Measurements from ENCODE around the gene PPM1L.
"Not testable (repeated sequence)": the region's sequence is repeated elsewhere in the genome, so short reads cannot be mapped to it uniquely, and the experiment has no call there.

The PPM1L gene

DNA sequence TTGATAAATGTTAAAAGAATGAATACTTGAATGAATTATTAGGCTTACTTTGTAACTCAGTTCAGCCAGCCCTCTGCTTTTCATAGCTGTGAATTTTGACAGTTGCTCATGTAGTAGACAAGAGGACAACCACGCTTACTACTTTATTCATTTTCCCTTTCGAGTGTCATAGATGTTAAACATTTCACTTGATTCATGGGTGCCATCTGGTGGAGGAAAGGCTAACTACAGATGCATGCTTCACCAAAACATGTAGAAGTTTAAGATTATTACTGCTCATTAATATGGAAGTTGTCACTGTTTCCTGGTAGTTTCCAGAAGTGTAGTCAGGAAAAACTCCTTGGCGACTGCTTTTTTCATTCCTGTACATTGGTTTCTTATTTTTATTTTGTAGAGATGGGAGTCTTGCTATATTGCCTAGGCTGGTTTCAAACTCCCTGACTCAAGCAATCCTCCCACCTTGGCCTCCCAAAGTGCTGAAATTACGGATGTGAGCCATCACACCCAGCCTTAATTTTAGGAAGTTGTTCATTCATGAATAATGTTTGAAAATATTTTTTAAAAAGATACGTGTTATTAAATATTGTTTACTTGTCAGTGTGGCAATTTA, 186.0 kb downstream of the PPM1L start:
- DNase-seq = peak; percentile 44

DNA sequence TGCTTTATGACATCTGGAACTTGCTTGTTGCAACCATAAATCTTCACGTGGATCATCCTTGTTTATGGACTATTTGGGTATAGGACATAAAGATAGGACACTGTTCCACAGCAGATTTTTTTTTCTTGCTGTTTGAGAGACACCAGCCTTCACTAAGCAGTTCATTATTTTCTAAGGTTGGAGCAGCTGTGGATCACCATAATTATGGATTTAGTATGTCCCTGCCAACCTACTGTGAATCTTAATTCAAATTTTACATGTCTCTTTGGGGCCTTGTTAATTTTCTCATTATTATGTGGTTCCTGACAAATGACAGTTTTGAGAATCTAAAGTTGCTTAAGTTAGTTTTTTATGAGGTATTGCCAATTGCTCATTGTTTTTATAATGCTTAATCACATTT, 188.0 kb downstream of the PPM1L start:
- DNase-seq = no peak

DNA sequence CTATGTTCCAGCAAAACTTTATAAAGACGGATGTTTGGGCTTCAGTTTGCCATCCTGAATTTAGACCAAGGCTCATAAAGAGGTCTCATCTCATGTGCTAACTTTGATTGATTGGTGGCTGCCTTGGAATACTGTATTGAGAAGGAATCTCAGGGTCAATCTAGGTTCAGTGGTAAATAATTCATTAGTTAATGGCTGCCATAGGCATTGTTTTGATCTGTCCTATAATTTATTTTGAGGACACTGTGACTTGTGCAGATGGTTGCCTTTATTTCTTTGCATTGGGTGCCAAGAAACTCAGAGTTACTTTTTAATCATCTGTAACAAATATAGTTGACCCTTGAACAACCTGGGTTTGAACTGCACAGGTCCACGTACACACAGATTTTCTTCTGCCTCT, 189.3 kb downstream of the PPM1L start:
- DNase-seq = no peak

DNA sequence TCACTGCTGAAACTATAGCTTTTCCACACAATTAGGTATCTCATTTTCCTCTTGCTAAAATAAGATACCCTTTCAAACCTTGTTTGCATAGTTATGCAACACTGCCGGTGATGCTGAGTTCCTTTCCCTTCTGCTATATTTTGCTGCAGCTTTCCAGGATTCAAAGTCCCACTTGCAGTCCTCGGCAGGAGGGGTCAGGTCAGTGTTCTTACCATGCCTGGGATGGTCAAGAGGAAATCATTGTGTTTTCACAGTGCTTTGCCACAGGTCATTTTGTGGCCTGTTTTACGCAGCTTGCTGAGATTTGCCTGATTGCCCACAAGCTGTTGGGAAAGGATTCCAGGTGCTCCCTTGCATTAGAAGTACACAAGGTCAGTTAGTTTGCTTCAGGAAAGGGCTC, 192.2 kb downstream of the PPM1L start:
- no peak for DNase-seq

DNA sequence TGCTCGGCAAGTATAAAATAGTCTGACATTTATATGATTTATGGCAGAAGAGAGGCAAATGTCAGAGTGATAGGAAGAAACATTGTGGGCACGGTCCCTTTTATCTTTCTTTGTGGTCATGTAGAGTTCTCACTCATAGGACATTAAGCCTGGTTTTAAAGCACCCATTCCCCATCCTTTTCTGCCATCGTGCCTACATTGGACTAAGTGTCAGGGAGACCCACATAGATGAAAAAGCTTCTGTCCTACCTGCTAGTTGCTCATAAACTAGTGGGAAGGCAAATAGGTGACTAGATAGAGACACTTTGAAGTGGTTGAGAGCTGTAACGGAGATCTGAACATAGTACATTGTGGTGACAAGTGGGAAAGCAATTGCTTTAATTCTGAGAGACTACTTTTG, 193.4 kb downstream of the PPM1L start:
- DNase-seq = no peak

DNA sequence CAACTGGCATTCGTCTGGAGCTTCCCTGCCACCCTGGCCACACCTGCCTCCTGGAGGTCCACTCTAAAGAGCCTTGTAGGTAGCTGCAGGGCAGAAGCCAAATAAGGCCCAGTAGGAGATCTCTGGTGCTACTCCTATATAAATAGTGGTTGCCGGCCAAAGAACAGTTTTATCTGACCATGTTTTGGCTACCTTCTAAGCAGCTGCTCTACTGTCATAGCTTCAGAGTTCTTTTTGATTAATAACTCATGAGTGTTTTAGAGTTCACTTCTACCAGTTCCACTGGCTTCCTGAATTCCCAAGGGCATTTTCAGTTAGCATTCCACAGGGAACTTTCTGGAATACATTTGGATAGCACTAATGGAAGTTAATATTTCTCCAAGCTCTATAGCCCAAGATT, 194.5 kb downstream of the PPM1L start:
- no peak for DNase-seq

DNA sequence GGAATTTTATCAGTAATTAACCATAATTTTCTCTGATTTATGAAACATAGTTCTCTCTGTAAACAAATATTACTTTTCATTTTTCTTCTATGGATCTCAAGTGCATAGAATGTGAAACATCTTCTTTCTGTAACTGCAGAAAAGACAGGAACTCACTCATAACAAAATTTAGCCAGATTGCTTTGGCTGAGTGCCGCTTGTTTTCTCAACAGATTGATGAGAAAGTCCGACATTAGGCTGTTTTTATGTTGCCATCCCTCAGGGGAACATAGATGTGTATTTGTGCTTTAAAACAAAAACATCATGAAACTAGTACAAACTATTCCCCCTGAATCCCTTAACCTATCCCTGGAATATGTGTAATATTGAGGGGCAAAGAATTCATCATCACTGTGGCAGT, 194.9 kb downstream of the PPM1L start:
- no peak for DNase-seq

DNA sequence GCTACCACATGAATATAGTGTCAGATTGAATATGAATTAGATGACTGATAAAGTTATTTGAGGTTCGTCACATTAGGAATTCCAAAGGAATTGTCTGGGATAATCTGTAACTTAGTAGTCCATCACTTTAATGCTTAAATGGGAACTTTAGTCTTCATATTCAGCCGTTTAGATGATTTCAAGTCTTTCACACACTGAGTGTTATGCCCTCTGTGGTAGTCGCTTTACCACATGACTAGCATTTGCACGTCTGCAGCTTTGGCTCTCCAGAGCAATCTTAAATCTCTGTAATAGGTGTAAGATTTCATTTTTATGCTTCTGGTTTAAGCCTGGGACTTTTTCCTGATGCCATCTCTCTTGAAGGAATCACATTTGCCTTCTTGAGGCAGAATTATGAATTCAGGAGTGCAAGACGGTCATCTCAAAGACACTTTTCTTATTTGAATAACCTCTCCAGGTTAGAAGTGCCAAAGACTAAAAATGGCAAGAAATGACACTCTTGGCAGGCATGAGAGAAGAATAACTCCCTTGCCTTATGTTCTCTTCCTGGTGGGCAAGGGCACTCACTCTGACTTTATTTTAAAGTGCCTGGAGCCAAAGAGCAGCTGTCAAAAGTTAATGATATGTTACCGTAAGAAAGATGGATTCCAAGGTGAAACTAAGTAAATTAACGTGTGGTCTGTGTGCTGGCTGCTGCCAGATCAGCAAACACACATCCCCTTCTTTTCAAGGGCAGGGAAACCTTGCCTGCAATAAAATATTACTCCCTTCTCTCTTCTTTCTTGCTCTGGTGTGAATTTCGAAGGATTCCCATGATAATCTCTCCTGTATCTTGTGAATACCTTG, 195.8 kb downstream of the PPM1L start:
- DNase-seq = no peak

DNA sequence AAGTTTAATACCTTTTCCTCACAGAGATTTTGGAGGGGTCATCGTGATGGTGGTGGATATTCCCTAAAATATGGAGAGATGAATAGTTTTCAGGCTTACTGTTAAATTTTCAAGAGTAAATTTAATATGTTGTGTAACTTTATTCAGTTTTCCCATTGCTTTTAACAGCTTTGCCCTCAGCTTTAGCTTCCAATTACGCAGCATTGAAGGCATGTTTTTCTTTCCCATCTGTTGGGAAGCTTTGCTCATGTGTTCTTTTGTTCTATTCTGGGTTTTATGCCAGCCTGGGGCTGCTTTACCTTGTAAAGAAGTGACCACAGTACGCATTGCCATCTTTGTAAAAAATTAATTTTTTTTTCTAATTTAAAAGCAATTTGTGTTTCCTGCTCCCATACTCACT, 197.7 kb downstream of the PPM1L start:
- DNase-seq = no peak

DNA sequence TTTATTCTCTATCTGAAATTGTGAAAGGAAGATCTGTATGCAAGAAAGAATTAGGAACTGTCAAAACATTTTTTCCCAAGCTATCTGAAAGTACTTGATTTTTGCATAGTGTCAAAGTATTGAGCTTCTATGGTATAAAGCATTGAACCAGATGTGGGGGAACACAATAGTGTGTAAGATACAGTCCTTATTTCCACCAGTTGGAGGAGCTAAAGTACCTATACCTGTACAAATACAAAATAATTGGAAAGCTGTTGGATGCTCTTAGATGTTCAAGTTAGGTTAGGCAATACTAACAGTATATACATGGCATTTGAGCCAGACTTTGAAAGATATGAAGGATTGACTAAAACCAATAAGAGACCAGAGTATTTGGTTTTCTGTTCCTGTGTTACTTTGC, 200.8 kb downstream of the PPM1L start:
- peak; percentile 11 for DNase-seq

DNA sequence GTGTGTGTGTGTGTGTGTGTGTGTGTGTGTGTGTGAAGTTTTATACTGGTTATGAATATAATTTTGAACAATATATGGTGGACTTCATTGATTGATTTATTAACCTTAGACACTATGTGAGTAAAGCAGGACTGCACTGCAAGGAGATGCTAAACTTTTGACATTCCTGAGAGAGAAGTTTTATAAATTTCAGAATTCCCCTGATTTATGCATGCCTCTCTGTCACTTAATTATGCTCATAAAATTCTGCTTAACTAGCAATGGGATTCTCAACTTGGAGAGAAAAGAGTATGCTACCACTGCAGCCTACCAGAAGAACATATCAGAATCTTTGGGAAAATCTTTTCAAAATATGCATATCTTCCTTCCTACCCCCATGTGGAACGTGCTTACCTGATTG, 204.5 kb downstream of the PPM1L start:
- no peak for DNase-seq

DNA sequence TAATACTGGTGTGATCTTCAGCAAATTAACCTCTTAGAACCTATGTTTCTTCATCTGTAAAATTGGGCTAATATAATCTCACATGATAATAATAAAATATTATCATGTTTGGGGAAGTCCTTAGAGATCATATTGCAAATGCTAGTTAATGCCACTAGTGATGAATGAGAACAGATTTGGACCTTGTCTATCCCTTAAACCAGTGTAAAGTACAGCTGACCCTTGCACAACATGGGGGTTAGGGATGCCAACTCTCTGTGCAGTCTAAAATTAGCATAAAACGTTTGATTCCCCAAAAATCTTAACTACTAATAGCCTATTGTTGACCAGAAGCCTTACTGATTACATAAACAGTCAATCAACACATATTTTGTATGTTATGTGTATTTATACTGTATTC, 207.9 kb downstream of the PPM1L start:
- no peak for DNase-seq

DNA sequence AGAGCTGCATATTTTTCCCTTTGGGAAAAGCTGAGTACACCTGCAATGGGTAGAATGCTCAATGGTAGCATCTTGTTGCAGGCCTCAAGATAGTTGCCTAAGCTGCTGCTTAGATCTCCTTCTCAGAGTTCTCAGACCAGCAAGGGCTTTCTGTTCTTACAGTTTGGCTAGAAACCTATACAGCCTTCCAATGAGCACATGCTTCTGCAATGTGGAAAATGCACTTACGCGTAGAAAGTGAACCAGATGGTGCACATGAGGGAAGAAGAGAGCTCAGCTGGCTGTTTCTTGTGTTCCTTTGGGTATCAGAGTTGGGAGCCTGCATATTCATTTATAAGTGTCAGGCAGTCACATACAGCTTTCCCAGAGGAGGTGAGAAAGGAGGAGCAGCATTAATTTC, 212.7 kb downstream of the PPM1L start:
- DNase-seq = no peak

DNA sequence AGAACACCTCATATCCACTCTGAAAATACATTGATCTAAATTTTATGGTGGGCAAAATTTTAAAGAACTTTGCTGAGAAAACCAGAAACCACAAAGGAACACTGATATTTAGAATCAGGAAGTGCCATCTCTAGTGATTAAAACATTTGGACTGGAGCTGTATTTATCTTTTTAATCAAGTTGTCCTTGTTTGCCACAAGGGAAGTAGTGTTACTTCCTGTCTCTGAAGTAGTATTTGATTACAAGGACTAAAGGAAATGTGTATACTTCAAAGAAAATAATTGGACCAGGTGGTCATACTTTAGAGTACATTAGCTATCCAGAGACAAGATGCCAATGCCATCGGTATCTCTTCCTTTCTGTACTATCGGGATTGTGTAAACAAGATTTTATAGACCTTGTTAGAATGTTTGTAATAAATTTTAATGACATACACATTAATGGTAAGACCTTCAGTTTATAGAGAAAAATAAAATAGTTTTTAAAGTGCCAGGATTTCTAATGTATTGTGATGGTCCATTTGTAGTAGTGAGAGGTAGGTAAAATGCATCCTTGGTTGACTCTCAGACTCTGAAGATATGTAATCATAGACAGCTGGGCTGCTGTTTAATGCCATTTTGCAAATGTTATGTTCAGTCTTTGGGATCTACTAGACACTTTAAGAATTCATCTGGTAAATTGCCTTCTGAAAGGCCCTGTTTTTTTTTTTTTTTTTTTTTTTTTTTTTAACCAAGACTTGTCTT, 217.2 kb downstream of the PPM1L start:
- no peak for DNase-seq

DNA sequence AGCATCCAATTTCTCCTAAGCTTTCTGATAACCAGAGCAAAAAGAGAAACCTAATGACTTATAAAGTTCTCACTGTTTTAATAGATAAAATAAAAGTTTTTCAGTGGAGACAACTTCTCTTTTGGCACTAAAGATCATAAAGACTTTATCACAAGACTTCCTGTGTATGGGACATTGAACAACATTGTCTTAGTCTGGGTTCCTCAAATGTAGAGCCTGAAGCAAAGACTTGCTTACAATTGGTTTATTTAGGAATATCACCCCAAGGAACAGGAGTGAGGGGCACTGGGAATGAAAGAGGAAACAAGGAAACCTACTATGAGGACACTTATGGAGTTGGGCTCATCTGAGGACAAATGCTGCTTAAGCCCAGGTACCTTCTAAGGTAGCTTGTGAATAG, 221.7 kb downstream of the PPM1L start:
- no peak for DNase-seq

DNA sequence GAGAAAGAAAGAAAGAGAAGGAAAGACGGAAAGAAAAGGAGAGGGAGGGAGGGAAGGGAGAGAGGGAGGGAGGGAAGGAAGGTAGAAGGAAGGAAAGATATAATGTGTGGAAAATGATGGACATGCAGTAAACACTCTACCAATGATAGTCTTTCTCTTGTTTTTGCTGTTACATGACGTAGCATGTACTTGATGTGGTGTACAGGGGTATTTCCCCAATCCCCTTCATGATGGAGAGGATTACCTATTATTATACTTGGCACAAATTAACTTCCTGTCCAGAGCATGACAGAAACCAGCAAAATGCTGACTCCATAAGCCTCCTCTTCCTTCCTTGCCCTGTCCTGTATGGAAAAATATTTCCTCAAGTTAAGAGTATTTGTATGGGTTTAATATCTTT, 224.7 kb downstream of the PPM1L start:
- no peak for DNase-seq

DNA sequence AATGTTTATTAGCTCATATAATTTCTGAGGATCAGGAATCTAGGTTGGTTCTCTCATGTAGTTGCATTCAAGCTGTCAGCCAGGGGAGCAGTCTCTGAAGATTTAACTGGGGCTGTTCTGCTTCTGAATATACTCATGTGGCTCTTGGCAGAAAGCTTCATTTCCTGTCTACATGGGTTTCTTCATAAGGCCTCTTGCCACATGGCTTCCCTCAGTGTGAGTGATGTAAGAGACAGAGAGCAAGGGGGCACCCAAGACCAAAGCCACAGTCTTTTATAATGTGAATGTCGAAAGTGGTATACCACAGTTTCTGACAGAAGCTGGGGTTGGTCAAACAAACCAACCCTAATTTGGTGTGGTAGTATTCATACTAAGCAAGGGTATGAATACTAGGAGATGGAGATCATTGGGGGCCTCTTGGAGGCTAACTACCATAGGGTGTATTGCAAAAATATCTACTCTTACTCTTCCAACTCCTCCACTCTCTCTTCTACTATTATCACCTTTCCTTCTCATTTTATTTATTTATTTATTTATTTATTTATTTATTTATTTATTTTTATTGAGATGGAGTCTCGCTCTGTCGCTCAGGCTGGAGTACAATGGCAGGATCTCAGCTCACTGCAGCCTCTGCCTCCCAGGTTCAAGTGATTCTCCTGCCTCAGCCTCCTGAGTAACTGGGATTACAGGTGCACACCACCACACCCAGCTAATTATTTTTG, 225.3 kb downstream of the PPM1L start:
- DNase-seq = no peak

DNA sequence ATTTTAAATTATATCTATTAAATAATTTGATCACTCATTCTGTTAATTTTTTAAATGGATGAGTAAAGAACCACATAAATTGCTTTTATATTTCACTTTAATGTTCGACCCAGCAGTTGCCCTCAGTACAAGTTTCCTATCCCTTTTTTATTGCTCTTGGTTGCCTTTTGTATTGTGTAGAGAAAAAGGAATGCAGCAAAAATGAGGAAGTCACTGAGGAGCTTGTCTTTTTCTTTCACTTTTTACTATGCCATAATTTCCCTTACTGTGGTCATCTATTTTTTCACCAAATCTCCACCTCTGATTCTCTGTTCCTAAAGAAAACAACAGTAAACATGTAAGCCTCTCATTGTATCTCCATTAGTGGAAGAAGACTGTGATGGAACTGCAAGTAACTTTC, 226.5 kb downstream of the PPM1L start:
- DNase-seq = no peak

DNA sequence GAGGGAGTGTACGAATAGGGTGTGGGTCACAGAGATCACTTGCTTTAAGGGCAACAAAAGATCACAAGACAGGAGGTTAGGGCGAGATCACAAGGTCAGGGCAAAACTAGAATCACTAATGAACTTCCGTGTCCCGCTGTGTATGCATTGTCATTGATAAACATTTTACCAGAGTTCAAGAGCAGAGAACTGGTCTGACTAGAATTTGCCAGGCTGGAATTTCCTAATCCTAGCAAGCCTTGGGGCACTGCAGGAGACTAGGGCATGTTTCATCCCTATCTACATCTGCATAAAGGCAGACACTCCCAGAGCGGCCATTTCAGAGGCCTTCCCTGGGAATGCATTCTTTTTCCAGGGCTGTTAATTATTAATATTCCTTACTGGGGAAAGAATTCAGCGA, 227.9 kb downstream of the PPM1L start:
- DNase-seq = not testable (repeated sequence)

DNA sequence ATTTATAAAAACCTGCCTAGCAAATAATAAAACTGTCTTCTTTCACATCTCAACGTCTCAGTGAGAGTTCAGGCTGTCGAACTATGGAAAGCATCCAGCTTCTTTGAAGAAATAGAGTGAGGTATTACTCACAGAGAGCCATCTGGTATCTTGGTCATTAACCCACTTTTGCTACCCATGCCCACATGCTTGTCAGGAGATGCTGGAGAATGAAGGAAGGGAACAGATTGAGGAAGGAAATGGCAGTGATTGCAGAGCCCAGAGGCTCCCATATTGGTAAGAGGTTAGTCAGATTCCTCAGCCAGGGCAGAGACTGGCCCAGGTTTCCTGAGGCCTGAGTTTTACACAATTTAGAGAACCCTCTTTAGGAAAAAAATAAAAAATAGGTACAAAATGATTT, 230.0 kb downstream of the PPM1L start:
- no peak for DNase-seq

DNA sequence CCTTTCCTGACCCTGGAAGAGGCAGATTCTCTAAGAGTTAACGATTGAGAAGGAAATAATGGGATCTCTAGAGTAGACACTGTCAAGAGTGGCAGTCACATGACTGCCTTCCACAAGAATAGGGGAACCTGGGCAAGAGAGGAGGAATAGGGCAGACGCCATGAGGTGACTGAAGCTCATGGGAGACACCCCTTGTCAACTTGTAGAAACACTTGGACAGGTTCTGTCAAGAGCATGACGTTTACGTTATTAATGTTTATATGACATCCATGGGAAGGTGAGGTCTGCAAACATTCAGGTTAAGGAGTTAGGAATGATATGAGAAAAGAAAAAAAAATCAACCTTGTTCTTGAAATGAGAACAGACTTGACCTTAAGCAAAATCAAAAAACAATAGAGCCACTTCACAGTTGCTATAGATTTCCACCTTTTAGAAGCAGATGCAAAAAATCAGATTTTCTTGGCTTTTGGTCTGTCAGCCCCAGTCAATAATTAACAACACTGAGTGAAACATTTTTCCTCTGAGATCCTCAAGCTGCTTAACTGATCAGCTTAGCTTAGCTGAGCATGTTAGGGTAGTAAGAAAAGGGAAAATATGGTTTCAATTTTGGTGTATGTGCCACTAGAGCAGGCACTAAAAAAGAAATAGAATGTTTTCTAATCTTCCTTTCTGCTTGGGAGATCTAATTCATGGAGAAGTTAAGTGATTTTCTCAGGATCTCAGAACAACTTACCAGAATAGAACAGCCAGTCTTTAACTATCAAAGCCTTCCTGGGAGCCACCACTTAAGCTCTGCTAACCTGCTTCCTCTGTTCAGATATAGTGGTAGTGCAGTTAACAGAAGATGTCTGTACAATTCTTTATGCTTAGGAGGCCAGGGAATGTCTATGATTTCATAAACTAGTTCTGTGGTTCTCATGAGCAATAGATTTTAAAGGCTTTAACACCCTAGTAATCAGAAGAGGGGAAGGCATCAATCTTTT, 232.2 kb downstream of the PPM1L start:
- DNase-seq = no peak

DNA sequence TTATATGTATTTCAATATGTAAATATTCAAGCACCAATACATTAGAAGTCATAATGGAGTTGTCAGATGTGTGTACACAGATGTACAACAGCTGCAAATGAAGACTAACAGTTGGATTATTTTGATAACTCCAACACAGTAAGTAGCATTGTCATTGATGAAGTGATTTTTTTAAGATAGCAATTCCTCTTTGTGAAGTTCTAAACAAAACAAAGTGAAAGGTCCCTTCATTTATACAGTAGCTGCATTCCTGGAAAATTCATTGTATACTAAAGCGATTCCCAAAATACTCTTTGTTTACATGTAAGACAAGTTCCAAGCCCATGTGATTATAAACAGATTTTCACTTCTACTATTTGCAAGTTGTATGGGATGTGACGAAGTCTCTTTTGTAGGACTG, 234.4 kb downstream of the PPM1L start:
- no peak for DNase-seq
